HCT116 (cell line): ENCODE results near the gene JAG1. TPM values are rescaled to one million over a fixed set of nuclear protein-coding genes. Genes with fewer than 3 reads are reported as not detected.

Source experiments
- ATAC-seq: fragments of 200-7000 bp; cut with Tn5 transposase; 2 replicates; pipeline ENCODE4 v1.9.1; 2020; ENCODE audit warnings: mild to moderate bottlenecking, moderate library complexity
- BruUV-seq: library from RNA; stranded (reverse); fragments of 400-500 nt; replicated peaks from 2 replicates; lab custom pipeline; 2021; lab: Mats Ljungman, UMichigan
- CTCF ChIA-PET: fragments of 300-600 bp; sonication (Branson Sonifier 250); formaldehyde crosslinking; loops from one replicate; lab custom pipeline; 2021; ENCODE audit warnings: antibody characterized with exemption; lab: Charles Lee
- POLR2A ChIA-PET: fragments of 300-600, 350-600 bp; sonication (Branson Sonifier 250); formaldehyde crosslinking; loops from one replicate; lab custom pipeline; 2021; ENCODE audit warnings: antibody characterized with exemption; lab: Charles Lee
- RAD21 ChIA-PET, 2 experiments: fragments of 300-600 bp; sonication (Branson Sonifier 250); formaldehyde crosslinking; loops; one replicate each; lab custom pipeline; 2023; ENCODE audit warnings: low total read pairs in 2 of 2; ENCODE audit not compliant: uncharacterized antibody in 2 of 2, unreplicated experiment in 2 of 2, low non-redundant PET in 1 of 2; lab: Charles Lee
- DNase-seq: peaks from one replicate; pipeline ENCODE4 v3.0.0-alpha.2; 2010; ENCODE audit warnings: low read depth, low spot score
- H2AFZ ChIP-seq: fragments of 200-600 bp; shearing (Covaris generic), sonication (generic); 2 replicates; pipeline ENCODE4 v1.6.1; 2017; ENCODE audit warnings: low read depth, mixed run types, mixed read lengths, antibody characterized with exemption, low read length; ENCODE audit not compliant: poor library complexity, severe bottlenecking
- H3K27ac ChIP-seq: 2 replicates; pipeline ENCODE4 v1.5.1; 2012; ENCODE audit warnings: low read depth, low read length
- H3K27me3 ChIP-seq: fragments of 200-600 bp; sonication (generic); 2 replicates; pipeline ENCODE4 v1.6.1; 2016; ENCODE audit warnings: mixed run types, low read length, mixed read lengths; ENCODE audit not compliant: insufficient read depth
- H3K36me3 ChIP-seq, 2 experiments: fragments of 200-500 bp in 1 of 2; fragments of 200-600 bp in 1 of 2; sonication (Bioruptor generic) in 1 of 2; sonication (generic) in 1 of 2; 2 replicates each; pipeline versions ENCODE4 v1.5.1 to v1.6.1; 2014 to 2016; ENCODE audit warnings: low read length in 2 of 2, inconsistent platforms in 1 of 2, mixed read lengths in 1 of 2, mixed run types in 1 of 2; ENCODE audit not compliant: insufficient read depth in 2 of 2, control insufficient read depth in 1 of 2
- H3K4me1 ChIP-seq, 2 experiments: fragments of 200-600 bp in 1 of 2; sonication (generic) in 1 of 2; 2 replicates each; pipeline versions ENCODE4 v1.5.1 to v1.6.1; 2012 to 2017; ENCODE audit warnings: low read length in 2 of 2, inconsistent platforms in 1 of 2, mild to moderate bottlenecking in 1 of 2, mixed read lengths in 1 of 2, mixed run types in 1 of 2, moderate library complexity in 1 of 2; ENCODE audit not compliant: insufficient read depth in 2 of 2, control insufficient read depth in 1 of 2
- H3K4me2 ChIP-seq: fragments of 200-600 bp; sonication (generic); 2 replicates; pipeline ENCODE4 v1.6.1; 2017; ENCODE audit warnings: mixed run types, low read length, mixed read lengths
- H3K4me3 ChIP-seq, 2 experiments: fragments of 200-600 bp in 1 of 2; sonication (generic) in 1 of 2; replicated peaks in 1 of 2; 2 replicates each; pipeline ENCODE4 v1.5.1; 2011 to 2016; ENCODE audit warnings: low read length in 2 of 2, control low read depth in 1 of 2, low read depth in 1 of 2, mild to moderate bottlenecking in 1 of 2, mixed read lengths in 1 of 2, mixed run types in 1 of 2
- H3K79me2 ChIP-seq: fragments of 200-600 bp; sonication (generic); 2 replicates; pipeline ENCODE4 v1.6.1; 2017; ENCODE audit warnings: mild to moderate bottlenecking, mixed run types, low read length, moderate library complexity, mixed read lengths; ENCODE audit not compliant: insufficient read depth
- H3K9ac ChIP-seq: fragments of 200-600 bp; sonication (generic); 2 replicates; pipeline ENCODE4 v1.6.1; 2016; ENCODE audit warnings: low read length, mixed read lengths
- H3K9me2 ChIP-seq: fragments of 200-600 bp; sonication (generic), shearing (Covaris generic); 2 replicates; pipeline ENCODE4 v1.6.1; 2017; ENCODE audit warnings: mixed run types, mild to moderate bottlenecking, moderate library complexity; ENCODE audit not compliant: insufficient read depth
- H3K9me3 ChIP-seq, 2 experiments: fragments of 200-500 bp in 1 of 2; fragments of 200-600 bp in 1 of 2; sonication (Bioruptor generic) in 1 of 2; sonication (generic) in 1 of 2; 2 replicates each; pipeline ENCODE4 v1.6.1; 2014 to 2017; ENCODE audit warnings: low read length in 2 of 2, mixed read lengths in 2 of 2, inconsistent platforms in 1 of 2, low read depth in 1 of 2, mild to moderate bottlenecking in 1 of 2, mixed run types in 1 of 2, moderate library complexity in 1 of 2; ENCODE audit not compliant: control insufficient read depth in 1 of 2, insufficient read depth in 1 of 2
- H4K20me1 ChIP-seq: fragments of 200-600 bp; sonication (generic), shearing (Covaris generic); 2 replicates; pipeline ENCODE4 v1.6.1; 2017; ENCODE audit warnings: mixed run types, mild to moderate bottlenecking, moderate library complexity; ENCODE audit not compliant: insufficient read depth
- ATF3 ChIP-seq: IDR thresholded peaks from 2 replicates; pipeline ENCODE4 v1.6.1; 2012
- CBX3 ChIP-seq: IDR thresholded peaks from 2 replicates; pipeline ENCODE4 v1.6.1; 2012; ENCODE audit warnings: low read depth
- CTCF ChIP-seq, 3 experiments: fragments of 200-600 bp in 1 of 3; sonication (generic) in 1 of 3; IDR thresholded peaks in 2 of 3; conservative IDR thresholded peaks in 1 of 3; 2 replicates each; pipeline ENCODE4 v1.5.1; 2012 to 2017; ENCODE audit warnings: low read depth in 2 of 3, low read length in 2 of 3, antibody characterized with exemption in 1 of 3, borderline replicate concordance in 1 of 3, control low read depth in 1 of 3, mild to moderate bottlenecking in 1 of 3, mixed read lengths in 1 of 3, mixed run types in 1 of 3, moderate library complexity in 1 of 3; ENCODE audit not compliant: insufficient read depth in 1 of 3
- EZH2phosphoT487 ChIP-seq: fragments of 200-600 bp; IDR thresholded peaks from 2 replicates; pipeline ENCODE4 v1.6.1; 2018; ENCODE audit warnings: antibody characterized with exemption, borderline replicate concordance
- FOSL1 ChIP-seq: IDR thresholded peaks from 2 replicates; pipeline ENCODE4 v1.6.1; 2012; ENCODE audit warnings: low read depth
- JUND ChIP-seq: IDR thresholded peaks from 2 replicates; pipeline ENCODE4 v1.6.1; 2012
- ZNF274 ChIP-seq: fragments of 200-500 bp; sonication (Bioruptor generic); IDR thresholded peaks from 2 replicates; pipeline ENCODE4 v1.6.1; 2014; ENCODE audit warnings: mild to moderate bottlenecking, low read depth, low read length, inconsistent platforms
- intact Hi-C: fragments of 100-400 bp; cut with micrococcal nuclease; formaldehyde crosslinking; loops from 2 replicates; pipeline ENCODE4 v1.10.0; 2022
- total RNA-seq: library from RNA; stranded (reverse); gene quantifications from one replicate; pipeline ENCODE4 v1.2.1, GENCODE V29; 2021; ENCODE audit not compliant: unreplicated experiment
- TF ChIP-seq, protein P1 (sequence below): IDR thresholded peaks from 2 replicates; pipeline ENCODE4 v1.6.1; 2011; ENCODE audit warnings: mild to moderate bottlenecking, low read length, moderate library complexity; ENCODE audit not compliant: insufficient replicate concordance; ENCODE audit errors: extremely low read depth
- TF ChIP-seq, protein P2 (sequence below): IDR thresholded peaks from 2 replicates; pipeline ENCODE4 v1.6.1; 2012

JAG1 gene
- total RNA-seq, 1 experiment from 2014 or later: 31.9 TPM

- BruUV-seq: no TSS peak
- CTCF ChIA-PET: no interaction called here
- peaks cover 49 to 86% of the 10 kb centered on the region in 2 experiments; a peak in 3 of 4 replicates for H3K36me3 ChIP-seq
These were observed 30.3 kb downstream of the JAG1 start for GRCh38 chr20:10643560-10643873.

GRCh38 chr20:10642856-10643559, 30.8 kb downstream of the JAG1 start:
- Histone ChIP-seq H4K20me1 (no peaks in the 10 kb centered on the region), H3K9me2 (no peaks in the 10 kb centered on the region), H3K27ac (no peak overlapping the region), H2AFZ (no peak overlapping the region), H3K27me3 (no peaks in the 10 kb centered on the region), H3K4me1 (no peaks in the 10 kb centered on the region), H3K4me3 (no peak overlapping the region), H3K9ac (no peak overlapping the region), H3K36me3 (peaks cover 44 to 84% of the 10 kb centered on the region in 2 experiments; a peak in 3 of 4 replicates), H3K9me3 (no peaks in the 10 kb centered on the region), H3K4me2 (no peak overlapping the region), H3K79me2 (no peaks in the 10 kb centered on the region)
- no peak for ATAC-seq
- CTCF ChIA-PET: no interaction called here
- no TSS peak for BruUV-seq
- TF ChIP-seq CTCF (IDR thresholded peaks at IDR 0.05 in 2 of 3, conservative IDR thresholded peaks at IDR 0.05 in 1 of 3; ENCODE audit: borderline replicate concordance in 1 of 3, insufficient read depth in 1 of 3, low read depth in 2 of 3, low read length in 2 of 3): no peak
- TF ChIP-seq, protein P1, sequence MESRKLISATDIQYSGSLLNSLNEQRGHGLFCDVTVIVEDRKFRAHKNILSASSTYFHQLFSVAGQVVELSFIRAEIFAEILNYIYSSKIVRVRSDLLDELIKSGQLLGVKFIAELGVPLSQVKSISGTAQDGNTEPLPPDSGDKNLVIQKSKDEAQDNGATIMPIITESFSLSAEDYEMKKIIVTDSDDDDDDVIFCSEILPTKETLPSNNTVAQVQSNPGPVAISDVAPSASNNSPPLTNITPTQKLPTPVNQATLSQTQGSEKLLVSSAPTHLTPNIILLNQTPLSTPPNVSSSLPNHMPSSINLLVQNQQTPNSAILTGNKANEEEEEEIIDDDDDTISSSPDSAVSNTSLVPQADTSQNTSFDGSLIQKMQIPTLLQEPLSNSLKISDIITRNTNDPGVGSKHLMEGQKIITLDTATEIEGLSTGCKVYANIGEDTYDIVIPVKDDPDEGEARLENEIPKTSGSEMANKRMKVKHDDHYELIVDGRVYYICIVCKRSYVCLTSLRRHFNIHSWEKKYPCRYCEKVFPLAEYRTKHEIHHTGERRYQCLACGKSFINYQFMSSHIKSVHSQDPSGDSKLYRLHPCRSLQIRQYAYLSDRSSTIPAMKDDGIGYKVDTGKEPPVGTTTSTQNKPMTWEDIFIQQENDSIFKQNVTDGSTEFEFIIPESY: no peak
- TF ChIP-seq EZH2phosphoT487: no peak
- TF ChIP-seq ATF3: no peak
- no peak for TF ChIP-seq CBX3
- no peak for TF ChIP-seq JUND
- RAD21 ChIA-PET: no interaction called here
- no peak for DNase-seq
- intact Hi-C loops: loop anchor here (10.0 kb wide), 1 partner anchor 88 kb away; no protein-coding TSS in a partner anchor
- POLR2A ChIA-PET: no interaction called here

More at GRCh38 chr20:10643560-10643873, 30.3 kb downstream of the JAG1 start:
- no peaks in the 10 kb centered on the region for H3K9me3 ChIP-seq
- H3K79me2 ChIP-seq: no peaks in the 10 kb centered on the region
- H3K27me3 ChIP-seq: no peaks in the 10 kb centered on the region
- POLR2A ChIA-PET: no interaction called here
- intact Hi-C loops: loop anchor here (10.0 kb wide), 1 partner anchor 89 kb away; no protein-coding TSS in a partner anchor
- H2AFZ ChIP-seq: no peak overlapping the region
- no peaks in the 10 kb centered on the region for H3K9me2 ChIP-seq
- no peaks in the 10 kb centered on the region for H3K4me1 ChIP-seq
- no peak overlapping the region for H3K4me3 ChIP-seq
- H3K9ac ChIP-seq: no peak overlapping the region
- H3K4me2 ChIP-seq: no peak overlapping the region
- RAD21 ChIA-PET: no interaction called here
- H3K27ac ChIP-seq: no peak overlapping the region
- no peak for ATAC-seq
- TF ChIP-seq ZNF274: no peak
- TF ChIP-seq, protein P2, sequence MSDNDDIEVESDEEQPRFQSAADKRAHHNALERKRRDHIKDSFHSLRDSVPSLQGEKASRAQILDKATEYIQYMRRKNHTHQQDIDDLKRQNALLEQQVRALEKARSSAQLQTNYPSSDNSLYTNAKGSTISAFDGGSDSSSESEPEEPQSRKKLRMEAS: no peak
- TF ChIP-seq FOSL1: no peak
- no peak for DNase-seq
- H4K20me1 ChIP-seq: no peaks in the 10 kb centered on the region
